Left lobe of liver (tissue), 2 donors: ENCODE measurements around the gene NOB1. TPM values are rescaled to one million over a fixed set of nuclear protein-coding genes. Genes with fewer than 3 reads are reported as not detected.
"Not testable (repeated sequence)": the region's sequence is repeated elsewhere in the genome, so short reads cannot be mapped to it uniquely, and the experiment has no call there.

Experiments
- ATAC-seq: fragments of 200-7000 bp; cut with Tn5 transposase; one replicate; pipeline ENCODE4 v1.9.1; 2020; ENCODE audit warnings: mild to moderate bottlenecking, moderate library complexity
- DNase-seq: peaks from one replicate; pipeline ENCODE4 v3.0.0-alpha.2; 2020; ENCODE audit warnings: low spot score
- total RNA-seq: library from RNA; stranded (reverse); gene quantifications from one replicate; pipeline ENCODE4 v1.2.1, GENCODE V29; 2021
- donor health status: DM: no; HTN: no; CAD: no; lungs with moderate emphysema.
- donor health status: DM: no; HTN: yes; CAD: no.

Gene NOB1
- total RNA-seq, 1 donor from 2014 or later: 13.8 TPM

- peak; percentile 86 for ATAC-seq
Observed at GRCh38 chr16:69761983-69762813, 7.5 kb upstream of the NOB1 start, which contains the start of gene WWP2. Gene WWP2, plus strand, starts transcription at chr16:69762332. Its CDS starts 24,679 bp downstream, at chr16:69787011.

GRCh38 chr16:69757375-69757774 lies 2.6 kb upstream of the NOB1 start:
- DNase-seq: not testable (repeated sequence)

More at GRCh38 chr16:69761983-69762813, 7.5 kb upstream of the NOB1 start, which contains the start of gene WWP2:
- DNase-seq: peak; percentile 80

GRCh38 chr16:69756705-69757104 lies 2.0 kb upstream of the NOB1 start:
- ATAC-seq (no peak), DNase-seq (no peak)

More at GRCh38 chr16:69757375-69757774, 2.6 kb upstream of the NOB1 start:
- not testable (repeated sequence) for ATAC-seq

- DNase-seq: no peak
- no peak for ATAC-seq
Observed at GRCh38 chr16:69754143-69754468, 620 bp downstream of the NOB1 start.

- DNase-seq: no peak
- ATAC-seq: no peak
Observed at GRCh38 chr16:69748694-69749345, 5.9 kb downstream of the NOB1 start.

GRCh38 chr16:69747115-69747514 lies 7.6 kb downstream of the NOB1 start:
- no peak for DNase-seq

GRCh38 chr16:69745959-69746358 lies 8.8 kb downstream of the NOB1 start:
- DNase-seq: no peak
- no peak for ATAC-seq

More at GRCh38 chr16:69747115-69747514, 7.6 kb downstream of the NOB1 start:
- ATAC-seq: no peak

GRCh38 chr16:69745232-69745612 lies 9.5 kb downstream of the NOB1 start:
- DNase-seq: no peak
- ATAC-seq: no peak

- ATAC-seq: no peak
- DNase-seq: no peak
Observed at GRCh38 chr16:69744363-69745231, 10.1 kb downstream of the NOB1 start.

GRCh38 chr16:69741951-69742904 lies 12.5 kb downstream of the NOB1 start:
- ATAC-seq (peak; percentile 87), DNase-seq (peak; percentile 87)

- ATAC-seq (no peak), DNase-seq (no peak)
Observed at GRCh38 chr16:69741519-69741918, 13.2 kb downstream of the NOB1 start.

- ATAC-seq (no peak), DNase-seq (no peak)
Observed at GRCh38 chr16:69732101-69732500, 22.6 kb downstream of the NOB1 start.

GRCh38 chr16:69731280-69731679 lies 23.4 kb downstream of the NOB1 start:
- ATAC-seq, DNase-seq: not testable (repeated sequence)

- not testable (repeated sequence) for DNase-seq, ATAC-seq
Observed at GRCh38 chr16:69729030-69729429, 25.7 kb downstream of the NOB1 start.

GRCh38 chr16:69727916-69728270 lies 26.8 kb downstream of the NOB1 start:
- no peak for ATAC-seq
- DNase-seq: no peak

GRCh38 chr16:69726313-69727060 lies 28.2 kb downstream of the NOB1 start, which contains the start of gene NQO1:
Gene NQO1, minus strand, starts transcription at chr16:69726560. Its CDS starts 121 bp downstream, at chr16:69726439.
- DNase-seq: peak; percentile 76
- peak; percentile 88 for ATAC-seq

- ATAC-seq: no peak
- no peak for DNase-seq
Observed at GRCh38 chr16:69725480-69726312, 29.0 kb downstream of the NOB1 start.

GRCh38 chr16:69724981-69725479 lies 29.7 kb downstream of the NOB1 start:
- ATAC-seq (no peak), DNase-seq (no peak)
